ENCODE results near the gene RADIL.

RADIL gene

GRCh38 chr7:4753598-4754432, 129.7 kb downstream of the RADIL start:
- DNase-seq: peak in 1 of 2 experiments; percentile 46

GRCh38 chr7:4751398-4751947, 132.0 kb downstream of the RADIL start:
- no peak for DNase-seq

- DNase-seq: no peak
Measured at GRCh38 chr7:4749798-4750197, 133.7 kb downstream of the RADIL start.

GRCh38 chr7:4749363-4749762, 134.2 kb downstream of the RADIL start:
- DNase-seq: no peak
